GM10266 (cell line): ENCODE results near the gene DDX59.

Source experiments
- DNase-seq: peaks from one replicate; pipeline ENCODE4 v3.0.0; 2012; ENCODE audit errors: extremely low spot score
- TF ChIP-seq, protein P1 (sequence below): IDR thresholded peaks from 2 replicates; pipeline ENCODE4 v1.5.1; 2012; ENCODE audit warnings: mild to moderate bottlenecking, low read depth; ENCODE audit not compliant: control insufficient read depth, insufficient read depth; ENCODE audit errors: missing control alignments

Gene DDX59

DNA sequence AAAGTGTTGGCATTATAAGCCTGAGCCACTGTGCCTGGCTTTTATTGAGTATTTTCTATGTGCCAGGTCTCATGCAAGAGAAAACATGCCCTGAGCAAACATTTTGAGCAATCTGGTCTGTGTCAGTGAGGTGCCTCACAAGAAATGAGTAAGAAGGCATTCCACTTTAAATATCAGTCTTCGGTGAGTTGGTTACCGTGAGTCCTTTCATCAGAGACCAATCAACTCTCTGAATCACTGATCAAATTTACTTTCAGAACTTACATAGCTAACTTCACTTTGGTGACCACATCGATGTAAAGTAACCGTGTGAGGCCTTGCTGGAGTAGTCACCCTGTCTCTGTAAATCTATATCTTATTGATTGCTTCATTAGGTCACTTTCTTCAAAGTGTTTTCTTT is 14.3 kb upstream of the DDX59 start:
- TF ChIP-seq, protein P1, sequence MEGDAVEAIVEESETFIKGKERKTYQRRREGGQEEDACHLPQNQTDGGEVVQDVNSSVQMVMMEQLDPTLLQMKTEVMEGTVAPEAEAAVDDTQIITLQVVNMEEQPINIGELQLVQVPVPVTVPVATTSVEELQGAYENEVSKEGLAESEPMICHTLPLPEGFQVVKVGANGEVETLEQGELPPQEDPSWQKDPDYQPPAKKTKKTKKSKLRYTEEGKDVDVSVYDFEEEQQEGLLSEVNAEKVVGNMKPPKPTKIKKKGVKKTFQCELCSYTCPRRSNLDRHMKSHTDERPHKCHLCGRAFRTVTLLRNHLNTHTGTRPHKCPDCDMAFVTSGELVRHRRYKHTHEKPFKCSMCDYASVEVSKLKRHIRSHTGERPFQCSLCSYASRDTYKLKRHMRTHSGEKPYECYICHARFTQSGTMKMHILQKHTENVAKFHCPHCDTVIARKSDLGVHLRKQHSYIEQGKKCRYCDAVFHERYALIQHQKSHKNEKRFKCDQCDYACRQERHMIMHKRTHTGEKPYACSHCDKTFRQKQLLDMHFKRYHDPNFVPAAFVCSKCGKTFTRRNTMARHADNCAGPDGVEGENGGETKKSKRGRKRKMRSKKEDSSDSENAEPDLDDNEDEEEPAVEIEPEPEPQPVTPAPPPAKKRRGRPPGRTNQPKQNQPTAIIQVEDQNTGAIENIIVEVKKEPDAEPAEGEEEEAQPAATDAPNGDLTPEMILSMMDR = no peak
- no peak for DNase-seq

DNA sequence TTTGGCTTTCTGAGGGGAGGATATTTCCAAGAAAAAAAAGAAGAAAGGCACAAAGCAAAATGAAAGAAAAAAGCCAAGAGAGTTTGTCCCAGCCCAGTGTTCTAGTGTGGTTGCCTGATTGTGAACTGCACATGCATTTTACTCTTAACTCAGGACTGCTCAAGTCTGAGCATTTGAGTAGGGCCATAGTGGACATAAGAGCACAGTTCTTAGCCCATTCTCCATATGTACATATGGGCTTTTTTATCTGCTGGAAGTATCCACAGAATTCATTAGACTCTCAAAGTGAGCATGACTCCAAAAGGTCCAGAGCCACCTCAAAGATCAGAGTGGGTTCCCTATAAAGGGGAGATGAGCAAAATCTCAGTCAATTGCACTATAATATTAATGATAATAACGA is 13.6 kb upstream of the DDX59 start:
- TF ChIP-seq, protein P1 = no peak
- DNase-seq = no peak

DNA sequence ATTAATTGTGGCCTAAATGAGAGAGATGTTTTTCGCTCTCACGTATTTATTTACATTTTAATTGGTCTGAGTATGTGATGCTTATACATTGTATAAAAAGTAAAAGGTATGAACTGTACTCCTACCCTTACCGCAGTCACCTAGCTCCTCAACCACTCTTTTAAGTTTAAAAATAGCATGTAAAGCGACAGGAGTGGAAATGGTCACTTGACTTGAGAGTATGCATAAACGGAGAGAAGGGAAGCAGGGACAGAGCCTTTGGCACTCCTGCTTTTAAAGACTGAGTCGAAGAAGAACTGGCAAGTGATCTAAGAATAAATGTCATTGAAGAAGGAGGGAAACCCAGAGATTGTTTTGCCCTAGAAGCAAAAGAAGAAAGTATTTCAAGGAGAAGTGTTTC is 11.5 kb upstream of the DDX59 start:
- TF ChIP-seq, protein P1 = no peak
- no peak for DNase-seq

DNA sequence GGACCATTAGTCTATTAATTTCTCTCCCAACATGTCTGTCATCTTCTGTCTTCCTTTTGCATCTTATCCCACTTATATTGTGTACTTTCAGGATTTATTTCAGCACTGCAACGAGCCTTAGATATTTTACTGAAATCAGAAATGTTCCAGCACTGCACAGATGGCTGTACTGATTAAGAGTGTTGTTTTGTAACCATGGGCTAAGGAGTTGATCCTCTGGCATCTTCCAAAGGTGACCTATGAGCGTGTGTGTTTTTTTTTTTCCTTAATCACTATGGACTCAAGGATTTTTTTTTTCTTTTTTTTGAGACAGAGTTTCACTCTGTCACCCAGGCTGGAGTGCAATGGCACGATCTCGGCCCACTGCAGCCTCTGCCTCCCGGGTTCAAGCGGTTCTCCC is 7.1 kb upstream of the DDX59 start:
- TF ChIP-seq, protein P1 = no peak
- DNase-seq = no peak

DNA sequence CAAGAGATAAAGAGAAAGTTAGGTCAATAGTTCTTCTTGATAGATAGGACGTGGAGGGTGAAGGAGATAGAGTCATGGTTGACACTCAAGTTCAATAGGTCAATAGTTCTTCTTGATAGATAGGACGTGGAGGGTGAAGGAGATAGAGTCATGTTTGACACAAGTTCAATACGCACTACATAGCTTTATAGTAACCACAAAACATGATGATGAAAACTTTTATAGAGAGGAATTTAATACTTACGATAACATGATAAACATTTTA is 5.8 kb upstream of the DDX59 start:
- TF ChIP-seq, protein P1 = no peak
- DNase-seq = no peak

DNA sequence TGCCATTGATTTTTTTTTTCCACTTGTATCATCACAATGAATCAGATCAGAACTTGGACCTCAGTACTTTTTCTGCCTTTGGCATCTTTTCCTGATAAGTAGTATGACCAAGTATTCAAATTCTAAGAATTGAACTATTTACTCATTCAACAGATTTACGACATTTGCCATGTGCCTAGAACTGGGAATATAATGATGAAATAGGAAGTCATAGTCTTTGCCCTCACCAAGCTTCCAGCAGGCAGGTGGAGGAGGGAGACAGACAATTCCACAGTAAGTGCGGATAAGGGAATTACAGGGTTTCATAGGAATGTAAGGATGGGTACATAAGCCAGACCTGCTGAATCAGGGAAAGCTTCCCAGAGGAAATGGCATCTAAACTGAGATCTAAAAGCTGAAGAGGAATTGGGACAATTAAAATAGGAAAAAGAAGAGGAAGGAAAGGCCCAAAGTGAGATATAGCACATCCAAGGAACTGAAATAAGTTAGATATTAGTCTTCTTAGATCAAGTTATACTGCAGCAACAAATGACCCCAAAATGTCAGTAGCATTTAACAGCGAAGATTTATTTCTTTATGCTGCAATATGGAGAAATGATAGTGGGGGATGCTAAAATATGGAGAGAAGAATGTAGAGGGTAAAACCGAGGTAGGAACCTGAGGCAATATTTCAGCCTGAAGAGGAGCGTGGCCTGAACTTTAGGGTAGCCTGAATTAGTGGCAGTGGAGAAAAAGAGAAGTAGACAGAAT is 5.3 kb upstream of the DDX59 start:
- DNase-seq = no peak
- TF ChIP-seq, protein P1 = no peak

DNA sequence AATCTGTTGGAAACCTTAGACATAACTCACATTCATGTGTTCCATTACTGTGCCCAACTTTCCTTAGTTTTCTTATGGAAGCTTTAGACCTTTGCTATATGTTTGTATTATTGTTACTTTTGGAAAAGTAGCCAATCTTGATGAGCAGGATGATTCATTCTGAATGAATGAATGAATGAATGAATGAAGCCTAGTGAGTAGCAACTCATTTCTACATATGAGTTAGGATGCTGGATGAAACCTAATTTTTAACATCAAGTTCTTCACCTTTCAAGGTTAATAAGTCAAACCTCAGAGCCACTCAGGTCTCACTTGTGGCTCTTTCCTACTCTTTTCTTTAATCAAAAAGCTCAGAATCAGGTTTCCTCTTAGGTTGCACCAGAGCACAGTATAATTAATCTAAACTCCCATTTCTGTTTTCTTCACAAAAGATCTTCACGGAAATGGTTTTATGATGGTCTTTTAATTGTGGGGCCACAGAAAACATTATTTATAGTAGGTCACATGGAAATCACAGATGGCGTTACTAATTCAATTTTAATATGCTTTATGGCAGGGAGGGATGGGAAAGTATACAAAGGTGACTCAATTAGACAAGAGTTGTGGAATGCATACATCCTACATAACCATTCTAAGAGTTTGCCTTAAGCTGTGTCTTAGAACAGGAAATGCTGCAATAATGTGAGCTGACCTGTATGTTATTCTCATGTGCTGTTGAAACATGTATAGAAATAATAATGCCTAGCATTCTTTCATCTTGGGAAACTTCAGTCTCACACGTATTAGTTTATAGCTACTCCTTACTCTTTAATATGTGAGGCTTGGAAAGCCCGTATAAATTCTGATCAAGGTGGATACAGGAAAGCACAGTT is 4.5 kb upstream of the DDX59 start:
- TF ChIP-seq, protein P1 = no peak
- no peak for DNase-seq
